GM12878 (cell line): ENCODE data around the gene SYNGR2. TPM values are rescaled to one million over a fixed set of nuclear protein-coding genes. Genes with fewer than 3 reads are reported as not detected.

Source experiments
- BACH1 ChIP-seq: fragments of 450-650 bp; IDR thresholded peaks from 2 replicates; pipeline ENCODE4 v1.6.1; 2017; ENCODE audit warnings: mild to moderate bottlenecking, borderline replicate concordance
- BHLHE40 ChIP-seq, 2 experiments: fragments of 450-650 bp in 1 of 2; IDR thresholded peaks; 2 replicates each; pipeline ENCODE4 v1.6.1; 2011 to 2017; ENCODE audit warnings: low read depth in 2 of 2, borderline replicate concordance in 1 of 2, improper control_type of control experiment in 1 of 2, low read length in 1 of 2, mild to moderate bottlenecking in 1 of 2
- CBX5 ChIP-seq: sonication (generic); IDR thresholded peaks from 2 replicates; pipeline ENCODE4 v1.6.1; 2016; ENCODE audit warnings: low read depth, moderate library complexity, mild to moderate bottlenecking, inconsistent platforms
- HDAC2 ChIP-seq: fragments of 200-600 bp; sonication (generic); IDR thresholded peaks from 2 replicates; pipeline ENCODE4 v1.6.1; 2017
- NR2C1 ChIP-seq: fragments of 450-650 bp; IDR thresholded peaks from 2 replicates; pipeline ENCODE4 v1.6.1; 2017; ENCODE audit warnings: antibody characterized with exemption, mild to moderate bottlenecking, moderate library complexity
- NR2C2 ChIP-seq: IDR thresholded peaks from 2 replicates; pipeline ENCODE4 v1.6.1; 2011; ENCODE audit warnings: borderline replicate concordance, low read depth; ENCODE audit not compliant: control insufficient read depth, insufficient read length
- RB1 ChIP-seq: fragments of 450-650 bp; formaldehyde crosslinking; IDR thresholded peaks from 2 replicates; pipeline ENCODE4 v1.6.1; 2017; ENCODE audit warnings: mild to moderate bottlenecking, borderline replicate concordance
- SIX5 ChIP-seq: IDR thresholded peaks from 2 replicates; pipeline ENCODE4 v1.6.1; 2011; ENCODE audit warnings: mild to moderate bottlenecking, low read depth, low read length, moderate library complexity; ENCODE audit not compliant: severe bottlenecking
- SMAD1 ChIP-seq: fragments of 450-650 bp; IDR thresholded peaks from 2 replicates; pipeline ENCODE4 v1.6.1; 2018; ENCODE audit warnings: mild to moderate bottlenecking, low read depth; ENCODE audit not compliant: partially characterized antibody
- SP1 ChIP-seq: IDR thresholded peaks from one replicate; pipeline ENCODE4 v1.6.1; 2011; ENCODE audit warnings: low read depth, low read length
- WRNIP1 ChIP-seq: IDR thresholded peaks from 2 replicates; pipeline ENCODE4 v1.6.1; 2011; ENCODE audit warnings: low read depth, low read length, improper control_type of control experiment, borderline replicate concordance
- ZZZ3 ChIP-seq: IDR thresholded peaks from 2 replicates; pipeline ENCODE4 v1.6.1; 2011; ENCODE audit warnings: low read depth; ENCODE audit not compliant: control insufficient read depth, insufficient read length
- polyA plus RNA-seq, 11 experiments: library from polyadenylated mRNA; depleted of rRNA in 4 of 11; unstranded in 6 of 11; stranded (reverse) in 5 of 11; fragments of >200 nt; fragmentation: Nextera tagmentation in 4 of 11; fragmentation: Illumina TruSeq in 1 of 11; extraction: Ambion mirVana in 4 of 11; extraction: Trizol in 1 of 11; gene quantifications; 1 replicate in 1 of 11; 2 replicates in 10 of 11; pipeline versions ENCODE4 v1.2.1 to v1.2.3, GENCODE V29; 2011 to 2016; ENCODE audit warnings: inconsistent platforms in 2 of 11, missing spikeins in 2 of 11, low read depth in 1 of 11
- total RNA-seq, 4 experiments: library from RNA; depleted of rRNA in 3 of 4; stranded (reverse); fragments of >200 nt in 3 of 4; fragmentation: Illumina TruSeq in 1 of 4; extraction: Trizol in 1 of 4; gene quantifications; 2 replicates each; pipeline versions ENCODE4 v1.2.1 to v1.2.3, GENCODE V29; 2013 to 2021
- TF ChIP-seq, protein P1 (sequence below): fragments of 450-650 bp; formaldehyde crosslinking; IDR thresholded peaks from 2 replicates; pipeline ENCODE4 v1.4.0; 2022; ENCODE audit warnings: mild to moderate bottlenecking, moderate library complexity
- TF ChIP-seq, protein P2 (sequence below): fragments of 450-650 bp; formaldehyde crosslinking; IDR thresholded peaks from 2 replicates; pipeline ENCODE4 v1.4.0; 2020; ENCODE audit warnings: mild to moderate bottlenecking, moderate library complexity
- TF ChIP-seq, protein P3 (sequence below): IDR thresholded peaks from 2 replicates; pipeline ENCODE4 v1.6.1; 2012; ENCODE audit warnings: low read depth, low read length, improper control_type of control experiment
- TF ChIP-seq, protein P4 (sequence below): fragments of 450-650 bp; IDR thresholded peaks from 2 replicates; pipeline ENCODE4 v1.6.1; 2017; ENCODE audit warnings: low read depth, mild to moderate bottlenecking, moderate library complexity
- TF ChIP-seq, protein P5 (sequence below): fragments of 150-350 bp; IDR thresholded peaks from 2 replicates; pipeline ENCODE4 v1.6.1; 2014; ENCODE audit warnings: mild to moderate bottlenecking, low read depth, low read length

Gene SYNGR2
- total and polyA plus RNA-seq, 10 of the 15 experiments (the other 5 are each of a cell fraction or from before 2014, with no cell fraction given) = 4.4 to 529 (median 261) TPM

DNA sequence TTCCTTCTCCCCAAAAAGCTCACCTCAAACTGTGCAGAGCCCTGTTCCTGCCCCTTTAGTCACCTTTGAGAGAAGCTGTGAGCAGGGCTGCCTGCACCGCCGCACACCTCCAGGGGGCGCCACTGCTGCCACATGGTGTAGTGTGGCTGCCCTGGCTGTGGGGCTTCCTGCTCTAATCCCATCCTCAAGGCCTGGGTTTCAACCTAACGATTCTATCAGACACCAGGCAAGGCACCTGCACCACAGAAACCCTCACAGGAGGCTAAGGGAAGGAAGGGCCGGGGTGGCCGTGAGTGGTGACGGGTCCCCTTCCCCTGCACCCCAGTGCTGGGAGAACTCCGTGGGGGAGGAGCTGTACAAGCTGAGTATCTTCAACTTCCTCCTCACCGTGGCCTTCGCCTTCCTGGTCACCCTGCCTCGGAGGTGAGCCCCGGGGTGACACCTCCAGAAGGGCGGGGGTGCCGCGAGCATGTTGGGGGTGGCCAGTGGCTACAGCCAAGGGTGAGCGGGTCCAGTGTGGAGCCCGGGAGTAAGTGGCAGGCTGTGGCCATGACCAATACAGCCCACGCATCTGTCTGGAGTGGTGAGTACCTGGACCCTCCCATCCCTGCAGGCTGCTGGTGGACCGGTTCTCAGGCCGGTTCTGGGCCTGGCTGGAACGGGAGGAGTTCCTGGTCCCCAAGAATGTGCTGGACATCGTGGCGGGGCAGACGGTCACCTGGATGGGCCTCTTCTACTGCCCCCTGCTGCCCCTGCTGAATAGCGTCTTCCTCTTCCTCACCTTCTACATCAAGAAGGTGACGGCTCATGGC is 30.8 kb upstream of the SYNGR2 start (continued):
- TF ChIP-seq BHLHE40 (IDR thresholded peaks at IDR 0.05; ENCODE audit: borderline replicate concordance in 1 of 2, low read depth in 2 of 2, low read length in 1 of 2) (peak in 1 of 2 experiments; percentile 6; a peak in 1 of 4 replicates), SIX5 (no peak), CBX5 (no peak), NR2C2 (no peak), RB1 (no peak), NR2C1 (no peak), SP1 (no peak), BACH1 (no peak), ZZZ3 (no peak), WRNIP1 (no peak), HDAC2 (no peak), SMAD1 (no peak)
- TF ChIP-seq, protein P1, sequence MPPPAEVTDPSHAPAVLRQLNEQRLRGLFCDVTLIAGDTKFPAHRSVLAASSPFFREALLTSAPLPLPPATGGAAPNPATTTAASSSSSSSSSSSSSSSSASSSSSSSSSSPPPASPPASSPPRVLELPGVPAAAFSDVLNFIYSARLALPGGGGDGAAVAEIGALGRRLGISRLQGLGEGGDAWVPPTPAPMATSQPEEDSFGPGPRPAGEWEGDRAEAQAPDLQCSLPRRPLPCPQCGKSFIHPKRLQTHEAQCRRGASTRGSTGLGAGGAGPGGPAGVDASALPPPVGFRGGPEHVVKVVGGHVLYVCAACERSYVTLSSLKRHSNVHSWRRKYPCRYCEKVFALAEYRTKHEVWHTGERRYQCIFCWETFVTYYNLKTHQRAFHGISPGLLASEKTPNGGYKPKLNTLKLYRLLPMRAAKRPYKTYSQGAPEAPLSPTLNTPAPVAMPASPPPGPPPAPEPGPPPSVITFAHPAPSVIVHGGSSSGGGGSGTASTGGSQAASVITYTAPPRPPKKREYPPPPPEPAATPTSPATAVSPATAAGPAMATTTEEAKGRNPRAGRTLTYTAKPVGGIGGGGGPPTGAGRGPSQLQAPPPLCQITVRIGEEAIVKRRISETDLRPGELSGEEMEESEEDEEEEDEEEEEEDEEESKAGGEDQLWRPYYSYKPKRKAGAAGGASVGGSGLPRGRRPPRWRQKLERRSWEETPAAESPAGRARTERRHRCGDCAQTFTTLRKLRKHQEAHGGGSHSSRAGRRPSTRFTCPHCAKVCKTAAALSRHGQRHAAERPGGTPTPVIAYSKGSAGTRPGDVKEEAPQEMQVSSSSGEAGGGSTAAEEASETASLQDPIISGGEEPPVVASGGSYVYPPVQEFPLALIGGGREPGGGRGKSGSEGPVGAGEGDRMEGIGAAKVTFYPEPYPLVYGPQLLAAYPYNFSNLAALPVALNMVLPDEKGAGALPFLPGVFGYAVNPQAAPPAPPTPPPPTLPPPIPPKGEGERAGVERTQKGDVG (CRISPR knock-in tag) = no peak
- TF ChIP-seq, protein P2, sequence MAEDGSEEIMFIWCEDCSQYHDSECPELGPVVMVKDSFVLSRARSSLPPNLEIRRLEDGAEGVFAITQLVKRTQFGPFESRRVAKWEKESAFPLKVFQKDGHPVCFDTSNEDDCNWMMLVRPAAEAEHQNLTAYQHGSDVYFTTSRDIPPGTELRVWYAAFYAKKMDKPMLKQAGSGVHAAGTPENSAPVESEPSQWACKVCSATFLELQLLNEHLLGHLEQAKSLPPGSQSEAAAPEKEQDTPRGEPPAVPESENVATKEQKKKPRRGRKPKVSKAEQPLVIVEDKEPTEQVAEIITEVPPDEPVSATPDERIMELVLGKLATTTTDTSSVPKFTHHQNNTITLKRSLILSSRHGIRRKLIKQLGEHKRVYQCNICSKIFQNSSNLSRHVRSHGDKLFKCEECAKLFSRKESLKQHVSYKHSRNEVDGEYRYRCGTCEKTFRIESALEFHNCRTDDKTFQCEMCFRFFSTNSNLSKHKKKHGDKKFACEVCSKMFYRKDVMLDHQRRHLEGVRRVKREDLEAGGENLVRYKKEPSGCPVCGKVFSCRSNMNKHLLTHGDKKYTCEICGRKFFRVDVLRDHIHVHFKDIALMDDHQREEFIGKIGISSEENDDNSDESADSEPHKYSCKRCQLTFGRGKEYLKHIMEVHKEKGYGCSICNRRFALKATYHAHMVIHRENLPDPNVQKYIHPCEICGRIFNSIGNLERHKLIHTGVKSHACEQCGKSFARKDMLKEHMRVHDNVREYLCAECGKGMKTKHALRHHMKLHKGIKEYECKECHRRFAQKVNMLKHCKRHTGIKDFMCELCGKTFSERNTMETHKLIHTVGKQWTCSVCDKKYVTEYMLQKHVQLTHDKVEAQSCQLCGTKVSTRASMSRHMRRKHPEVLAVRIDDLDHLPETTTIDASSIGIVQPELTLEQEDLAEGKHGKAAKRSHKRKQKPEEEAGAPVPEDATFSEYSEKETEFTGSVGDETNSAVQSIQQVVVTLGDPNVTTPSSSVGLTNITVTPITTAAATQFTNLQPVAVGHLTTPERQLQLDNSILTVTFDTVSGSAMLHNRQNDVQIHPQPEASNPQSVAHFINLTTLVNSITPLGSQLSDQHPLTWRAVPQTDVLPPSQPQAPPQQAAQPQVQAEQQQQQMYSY (CRISPR knock-in tag) = no peak
- TF ChIP-seq, protein P3, sequence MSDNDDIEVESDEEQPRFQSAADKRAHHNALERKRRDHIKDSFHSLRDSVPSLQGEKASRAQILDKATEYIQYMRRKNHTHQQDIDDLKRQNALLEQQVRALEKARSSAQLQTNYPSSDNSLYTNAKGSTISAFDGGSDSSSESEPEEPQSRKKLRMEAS = no peak
- TF ChIP-seq, protein P4, sequence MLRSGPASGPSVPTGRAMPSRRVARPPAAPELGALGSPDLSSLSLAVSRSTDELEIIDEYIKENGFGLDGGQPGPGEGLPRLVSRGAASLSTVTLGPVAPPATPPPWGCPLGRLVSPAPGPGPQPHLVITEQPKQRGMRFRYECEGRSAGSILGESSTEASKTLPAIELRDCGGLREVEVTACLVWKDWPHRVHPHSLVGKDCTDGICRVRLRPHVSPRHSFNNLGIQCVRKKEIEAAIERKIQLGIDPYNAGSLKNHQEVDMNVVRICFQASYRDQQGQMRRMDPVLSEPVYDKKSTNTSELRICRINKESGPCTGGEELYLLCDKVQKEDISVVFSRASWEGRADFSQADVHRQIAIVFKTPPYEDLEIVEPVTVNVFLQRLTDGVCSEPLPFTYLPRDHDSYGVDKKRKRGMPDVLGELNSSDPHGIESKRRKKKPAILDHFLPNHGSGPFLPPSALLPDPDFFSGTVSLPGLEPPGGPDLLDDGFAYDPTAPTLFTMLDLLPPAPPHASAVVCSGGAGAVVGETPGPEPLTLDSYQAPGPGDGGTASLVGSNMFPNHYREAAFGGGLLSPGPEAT = no peak
- TF ChIP-seq, protein P5, sequence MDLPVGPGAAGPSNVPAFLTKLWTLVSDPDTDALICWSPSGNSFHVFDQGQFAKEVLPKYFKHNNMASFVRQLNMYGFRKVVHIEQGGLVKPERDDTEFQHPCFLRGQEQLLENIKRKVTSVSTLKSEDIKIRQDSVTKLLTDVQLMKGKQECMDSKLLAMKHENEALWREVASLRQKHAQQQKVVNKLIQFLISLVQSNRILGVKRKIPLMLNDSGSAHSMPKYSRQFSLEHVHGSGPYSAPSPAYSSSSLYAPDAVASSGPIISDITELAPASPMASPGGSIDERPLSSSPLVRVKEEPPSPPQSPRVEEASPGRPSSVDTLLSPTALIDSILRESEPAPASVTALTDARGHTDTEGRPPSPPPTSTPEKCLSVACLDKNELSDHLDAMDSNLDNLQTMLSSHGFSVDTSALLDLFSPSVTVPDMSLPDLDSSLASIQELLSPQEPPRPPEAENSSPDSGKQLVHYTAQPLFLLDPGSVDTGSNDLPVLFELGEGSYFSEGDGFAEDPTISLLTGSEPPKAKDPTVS = no peak
